ENCODE data around the gene FAM219B.

- no peak for TF ChIP-seq CTCF (IDR thresholded peaks at IDR 0.05; ENCODE audit: low read depth, low read length)
- TF ChIP-seq POLR2A (IDR thresholded peaks at IDR 0.05; ENCODE audit: extremely low read depth, insufficient read length) = no peak
- no peak for TF ChIP-seq MYC (IDR thresholded peaks at IDR 0.05; ENCODE audit: low read depth, low read length)
- no peak for TF ChIP-seq MAX (IDR thresholded peaks at IDR 0.05; ENCODE audit: low read depth, low read length)
Observed at GRCh38 chr15:74955796-74956647, 49.4 kb upstream of the FAM219B start.
